K562 (cell line): ENCODE data around the gene CPA4. TPM values are rescaled to one million over a fixed set of nuclear protein-coding genes. Genes with fewer than 3 reads are reported as not detected.
A peak's percentile ranks its signal among the peaks of the same experiment; 100 is the strongest.
"Not testable (repeated sequence)": the region's sequence is repeated elsewhere in the genome, so short reads cannot be mapped to it uniquely, and the experiment has no call there.

ENCODE experiments used
- ATAC-seq: fragments of 200-7000 bp; cut with Tn5 transposase; 3 replicates; pipeline ENCODE4 v1.9.1; 2020; ENCODE audit warnings: moderate library complexity
- BruUV-seq: library from RNA; stranded (reverse); fragments of 400-500 nt; replicated peaks from 2 replicates; lab custom pipeline; 2021; lab: Mats Ljungman, UMichigan
- CTCF ChIA-PET: fragments of 300-600 bp; formaldehyde crosslinking; extraction: SDS; loops from one replicate; lab custom pipeline; 2021; ENCODE audit warnings: low intra/inter-chr PET ratio; lab: Yijun Ruan, JAX
- POLR2A ChIA-PET: fragments of 300-600, 350-650 bp; sonication (Branson Sonifier 250); formaldehyde crosslinking; extraction: SDS; loops from one replicate; lab custom pipeline; 2021; ENCODE audit warnings: antibody characterized with exemption, inconsistent platforms; lab: Yijun Ruan, JAX
- DNase-seq, 4 experiments: peaks; one replicate each; pipeline versions ENCODE4 v3.0.0 to v3.0.0-alpha.2; 2011 to 2018; ENCODE audit warnings: low spot score in 3 of 4, mixed read lengths in 3 of 4; ENCODE audit errors: extremely low read depth in 1 of 4
- FAIRE-seq: peaks from 2 replicates; lab custom pipeline; 2011; peaks lifted over from hg19 to GRCh38; lab: Jason Lieb, UNC
- H2AFZ ChIP-seq: 2 replicates; pipeline ENCODE4 v1.6.0; 2011; ENCODE audit warnings: low read depth, low read length, control low read depth, inconsistent platforms
- H3K27ac ChIP-seq: fragments of 200-600 bp; 3 replicates; pipeline ENCODE4 v1.8.0; 2011; ENCODE audit warnings: low read depth, mild to moderate bottlenecking, control low read depth, inconsistent platforms, low read length, moderate library complexity, mixed read lengths; ENCODE audit errors: extremely low read depth
- H3K27me3 ChIP-seq, 2 experiments: fragments of 300-600 bp in 1 of 2; 2 replicates in 1 of 2; 3 replicates in 1 of 2; pipeline versions ENCODE4 v1.6.0 to v1.8.0; 2011; ENCODE audit warnings: inconsistent platforms in 2 of 2, low read length in 2 of 2, mild to moderate bottlenecking in 1 of 2, mixed read lengths in 1 of 2, moderate library complexity in 1 of 2; ENCODE audit not compliant: control insufficient read depth in 2 of 2, insufficient read depth in 2 of 2
- H3K36me3 ChIP-seq: fragments of 300-600 bp; 3 replicates; pipeline ENCODE4 v1.8.0; 2011; ENCODE audit warnings: mild to moderate bottlenecking, low read length, inconsistent platforms; ENCODE audit not compliant: control insufficient read depth, insufficient read depth
- H3K4me1 ChIP-seq, 2 experiments: fragments of 200-600 bp in 1 of 2; replicated peaks in 1 of 2; 2 replicates in 1 of 2; 3 replicates in 1 of 2; pipeline versions ENCODE4 v1.5.1 to v1.8.0; 2011; ENCODE audit warnings: inconsistent platforms in 2 of 2, low read length in 2 of 2, mild to moderate bottlenecking in 1 of 2, mixed read lengths in 1 of 2, moderate library complexity in 1 of 2; ENCODE audit not compliant: control insufficient read depth in 2 of 2, insufficient read depth in 2 of 2
- H3K4me2 ChIP-seq: 2 replicates; pipeline ENCODE4 v1.6.1; 2011; ENCODE audit warnings: low read length, control low read depth, inconsistent platforms, mixed read lengths; ENCODE audit not compliant: insufficient read depth
- H3K4me3 ChIP-seq: fragments of 200-600 bp; sonication (generic), shearing (Covaris generic); 2 replicates; pipeline ENCODE4 v1.5.1; 2016; ENCODE audit warnings: control low read depth, inconsistent platforms
- H3K79me2 ChIP-seq: fragments of 200-600 bp; 3 replicates; pipeline ENCODE4 v1.8.0; 2011; ENCODE audit warnings: low read length, inconsistent platforms; ENCODE audit not compliant: control insufficient read depth, insufficient read depth
- H3K9ac ChIP-seq, 2 experiments: 2 replicates each; pipeline versions ENCODE4 v1.6.0 to v1.6.1; 2011; ENCODE audit warnings: low read depth in 2 of 2, low read length in 2 of 2, control low read depth in 1 of 2, inconsistent platforms in 1 of 2, mild to moderate bottlenecking in 1 of 2, mixed read lengths in 1 of 2; ENCODE audit not compliant: insufficient read depth in 1 of 2
- H3K9me1 ChIP-seq: one replicate; pipeline ENCODE4 v1.6.0; 2011; ENCODE audit warnings: inconsistent platforms, mild to moderate bottlenecking, low read length, moderate library complexity; ENCODE audit not compliant: control insufficient read depth, insufficient read depth
- H3K9me3 ChIP-seq: replicated peaks from 2 replicates; pipeline ENCODE4 v1.5.1; 2011; ENCODE audit warnings: low read depth, low read length, inconsistent platforms; ENCODE audit not compliant: control insufficient read depth, insufficient read depth
- H4K20me1 ChIP-seq: replicated peaks from 2 replicates; pipeline ENCODE4 v1.6.1; 2011; ENCODE audit warnings: low read length, inconsistent platforms, mixed read lengths; ENCODE audit not compliant: control insufficient read depth, insufficient read depth
- WGBS: fragments of 100-300 bp; shearing (Covaris generic); methylation state at CpG from one replicate; pipeline ENCODE4 v1.1.6; 2016; ENCODE audit warnings: low coverage, mixed read lengths; ENCODE audit not compliant: insufficient coverage; ENCODE audit errors: missing lambda C conversion rate; 5-methylcytosine and 5-hydroxymethylcytosine counted together
- in situ Hi-C: fragments of 300-500 bp; cut with MboI; formaldehyde crosslinking; loops from 4 replicates; pipeline ENCODE4 v1.15.0; 2018; ENCODE audit warnings: inconsistent platforms, mixed read lengths
- intact Hi-C: fragments of 100-400 bp; cut with micrococcal nuclease; formaldehyde crosslinking; loops from 2 replicates; pipeline ENCODE4 v1.14.2; 2022
- polyA plus RNA-seq, 8 experiments: library from polyadenylated mRNA; depleted of rRNA in 4 of 8; stranded (reverse) in 5 of 8; unstranded in 3 of 8; fragments of >200 nt; fragmentation: Nextera tagmentation in 2 of 8; fragmentation: Illumina TruSeq in 1 of 8; extraction: Ambion mirVana in 2 of 8; extraction: Trizol in 1 of 8; gene quantifications; 2 replicates each; pipeline versions ENCODE4 v1.2.1 to v1.2.3, GENCODE V29; 2011 to 2014; ENCODE audit warnings: inconsistent platforms in 1 of 8, missing spikeins in 1 of 8
- total RNA-seq, 7 experiments: library from RNA; depleted of rRNA in 6 of 7; stranded (reverse); fragments of >200 nt in 6 of 7; fragmentation: Illumina TruSeq in 2 of 7; extraction: Trizol in 2 of 7; gene quantifications; 2 replicates each; pipeline versions ENCODE4 v1.2.1 to v1.2.3, GENCODE V29; 2011 to 2021; ENCODE audit warnings: low replicate concordance in 1 of 7
- TF ChIP-seq, protein P1 (sequence below), 2 experiments: fragments of 450-650 bp; IDR thresholded peaks; 2 replicates each; pipeline ENCODE4 v1.6.1; 2018; ENCODE audit warnings: mild to moderate bottlenecking in 2 of 2, low read depth in 1 of 2; ENCODE audit not compliant: partially characterized antibody in 2 of 2

CPA4 gene
- total and polyA plus RNA-seq, 9 of the 15 experiments (the other 6 are each of a cell fraction or from before 2014, with no cell fraction given) = not detected

DNA sequence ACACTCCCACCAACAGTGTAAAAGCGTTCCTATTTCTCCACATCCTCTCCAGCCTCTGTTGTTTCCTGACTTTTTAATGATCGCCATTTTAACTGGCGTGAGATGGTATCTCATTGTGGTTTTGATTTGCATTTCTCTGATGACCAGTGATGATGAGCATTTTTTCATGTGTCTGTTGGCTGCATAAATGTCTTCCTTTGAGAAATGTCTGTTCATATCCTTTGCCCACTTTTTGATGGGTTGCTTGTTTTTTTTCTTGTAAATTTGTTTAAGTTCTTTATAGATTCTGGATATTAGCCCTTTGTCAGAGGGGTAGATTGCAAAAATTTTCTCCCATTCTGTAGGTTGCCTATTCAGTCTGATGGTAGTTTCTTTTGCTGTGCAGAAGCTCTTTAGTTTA lies 43.3 kb upstream of the CPA4 start:
- DNase-seq, H3K9me1 ChIP-seq, FAIRE-seq, H3K27me3 ChIP-seq, in situ Hi-C loops, H3K79me2 ChIP-seq, H3K9ac ChIP-seq, H3K9me3 ChIP-seq, H4K20me1 ChIP-seq, H3K36me3 ChIP-seq, H3K4me3 ChIP-seq, H2AFZ ChIP-seq, H3K4me2 ChIP-seq, ATAC-seq, BruUV-seq, H3K27ac ChIP-seq, H3K4me1 ChIP-seq, POLR2A ChIA-PET, CTCF ChIA-PET: not testable (repeated sequence)
- WGBS = 20% methylated on average over 3 of the region's 3 CpGs
- intact Hi-C loops = loop anchor here (10.0 kb wide), 2 partner anchors 235 to 585 kb away; no protein-coding TSS in a partner anchor
- TF ChIP-seq, protein P1, sequence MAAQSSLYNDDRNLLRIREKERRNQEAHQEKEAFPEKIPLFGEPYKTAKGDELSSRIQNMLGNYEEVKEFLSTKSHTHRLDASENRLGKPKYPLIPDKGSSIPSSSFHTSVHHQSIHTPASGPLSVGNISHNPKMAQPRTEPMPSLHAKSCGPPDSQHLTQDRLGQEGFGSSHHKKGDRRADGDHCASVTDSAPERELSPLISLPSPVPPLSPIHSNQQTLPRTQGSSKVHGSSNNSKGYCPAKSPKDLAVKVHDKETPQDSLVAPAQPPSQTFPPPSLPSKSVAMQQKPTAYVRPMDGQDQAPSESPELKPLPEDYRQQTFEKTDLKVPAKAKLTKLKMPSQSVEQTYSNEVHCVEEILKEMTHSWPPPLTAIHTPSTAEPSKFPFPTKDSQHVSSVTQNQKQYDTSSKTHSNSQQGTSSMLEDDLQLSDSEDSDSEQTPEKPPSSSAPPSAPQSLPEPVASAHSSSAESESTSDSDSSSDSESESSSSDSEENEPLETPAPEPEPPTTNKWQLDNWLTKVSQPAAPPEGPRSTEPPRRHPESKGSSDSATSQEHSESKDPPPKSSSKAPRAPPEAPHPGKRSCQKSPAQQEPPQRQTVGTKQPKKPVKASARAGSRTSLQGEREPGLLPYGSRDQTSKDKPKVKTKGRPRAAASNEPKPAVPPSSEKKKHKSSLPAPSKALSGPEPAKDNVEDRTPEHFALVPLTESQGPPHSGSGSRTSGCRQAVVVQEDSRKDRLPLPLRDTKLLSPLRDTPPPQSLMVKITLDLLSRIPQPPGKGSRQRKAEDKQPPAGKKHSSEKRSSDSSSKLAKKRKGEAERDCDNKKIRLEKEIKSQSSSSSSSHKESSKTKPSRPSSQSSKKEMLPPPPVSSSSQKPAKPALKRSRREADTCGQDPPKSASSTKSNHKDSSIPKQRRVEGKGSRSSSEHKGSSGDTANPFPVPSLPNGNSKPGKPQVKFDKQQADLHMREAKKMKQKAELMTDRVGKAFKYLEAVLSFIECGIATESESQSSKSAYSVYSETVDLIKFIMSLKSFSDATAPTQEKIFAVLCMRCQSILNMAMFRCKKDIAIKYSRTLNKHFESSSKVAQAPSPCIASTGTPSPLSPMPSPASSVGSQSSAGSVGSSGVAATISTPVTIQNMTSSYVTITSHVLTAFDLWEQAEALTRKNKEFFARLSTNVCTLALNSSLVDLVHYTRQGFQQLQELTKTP (IDR thresholded peaks at IDR 0.05; ENCODE audit: low read depth in 1 of 2, partially characterized antibody in 2 of 2) = peak in 1 of 2 experiments; percentile 93
- TF ChIP-seq, all 486 proteins: peak for 1; not testable (repeated sequence) for 485
